GM18507 (cell line): ENCODE results near the gene LAMA1.

ENCODE experiments used
- DNase-seq: peaks from one replicate; pipeline ENCODE4 v3.0.0; 2011; ENCODE audit warnings: low read depth; ENCODE audit not compliant: insufficient read length; ENCODE audit errors: extremely low spot score
- FAIRE-seq: peaks from 2 replicates; lab custom pipeline; 2011; peaks lifted over from hg19 to GRCh38; lab: Jason Lieb, UNC

LAMA1 gene

GRCh38 chr18:7000484-7001096, 117.0 kb downstream of the LAMA1 start:
- DNase-seq = no peak

GRCh38 chr18:6997808-6998207, 119.8 kb downstream of the LAMA1 start:
- DNase-seq (no peak), FAIRE-seq (no peak)

More at GRCh38 chr18:7000484-7001096, 117.0 kb downstream of the LAMA1 start:
- no peak for FAIRE-seq

- FAIRE-seq = no peak
Measured at GRCh38 chr18:6994771-6995430, 122.7 kb downstream of the LAMA1 start.

GRCh38 chr18:6994056-6994770, 123.4 kb downstream of the LAMA1 start:
- no peak for DNase-seq
- no peak for FAIRE-seq

More at GRCh38 chr18:6994771-6995430, 122.7 kb downstream of the LAMA1 start:
- no peak for DNase-seq

GRCh38 chr18:6992761-6993160, 124.8 kb downstream of the LAMA1 start:
- DNase-seq = no peak
- FAIRE-seq = no peak

GRCh38 chr18:6983366-6983765, 134.2 kb downstream of the LAMA1 start:
- no peak for DNase-seq
- no peak for FAIRE-seq

- FAIRE-seq = no peak
- no peak for DNase-seq
Measured at GRCh38 chr18:6982398-6982797, 135.2 kb downstream of the LAMA1 start.

- FAIRE-seq (no peak), DNase-seq (no peak)
Measured at GRCh38 chr18:6980363-6980762, 137.2 kb downstream of the LAMA1 start.

GRCh38 chr18:6979954-6980353, 137.6 kb downstream of the LAMA1 start:
- no peak for FAIRE-seq
- no peak for DNase-seq

GRCh38 chr18:6976935-6977334, 140.7 kb downstream of the LAMA1 start:
- DNase-seq (no peak), FAIRE-seq (no peak)

GRCh38 chr18:6975084-6975483, 142.5 kb downstream of the LAMA1 start:
- FAIRE-seq (no peak), DNase-seq (no peak)

GRCh38 chr18:6971823-6972478, 145.6 kb downstream of the LAMA1 start:
- no peak for DNase-seq
- no peak for FAIRE-seq

GRCh38 chr18:6963452-6964097, 154.0 kb downstream of the LAMA1 start:
- DNase-seq (no peak), FAIRE-seq (no peak)

GRCh38 chr18:6962571-6963451, 154.8 kb downstream of the LAMA1 start:
- DNase-seq = no peak
- no peak for FAIRE-seq

GRCh38 chr18:6961331-6961730, 156.3 kb downstream of the LAMA1 start:
- no peak for FAIRE-seq
- DNase-seq = no peak

- no peak for DNase-seq
- FAIRE-seq = no peak
Measured at GRCh38 chr18:6960656-6961055, 156.9 kb downstream of the LAMA1 start.

- DNase-seq (no peak), FAIRE-seq (no peak)
Measured at GRCh38 chr18:6960124-6960523, 157.5 kb downstream of the LAMA1 start.

- FAIRE-seq (no peak), DNase-seq (no peak)
Measured at GRCh38 chr18:6959110-6959509, 158.5 kb downstream of the LAMA1 start.

- FAIRE-seq (no peak), DNase-seq (no peak)
Measured at GRCh38 chr18:6956999-6957398, 160.6 kb downstream of the LAMA1 start.
